ENCODE data around the gene PAX6.

Gene PAX6

DNA sequence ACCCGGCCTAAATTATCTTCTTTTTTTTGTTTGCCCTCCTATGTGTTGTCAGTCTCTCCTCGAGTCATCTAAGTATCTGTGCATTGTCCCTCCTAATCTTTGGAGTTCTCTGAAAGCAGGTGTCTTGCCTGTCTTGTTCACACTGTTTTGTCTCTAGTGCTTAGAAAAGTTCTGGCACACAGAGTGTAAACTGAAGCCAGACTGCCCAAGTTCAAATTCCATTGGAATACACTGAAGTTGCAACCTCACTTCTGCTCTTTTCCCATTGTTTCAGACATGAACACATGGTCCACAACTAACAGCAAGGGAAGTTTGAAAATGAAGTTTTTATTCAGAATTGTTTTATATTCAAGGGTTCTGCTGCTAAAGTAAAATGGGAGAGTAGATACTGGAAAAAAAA, 38.7 kb downstream of the PAX6 start:
- Histone ChIP-seq H3K9me3 (ENCODE audit: insufficient read depth, low read depth, low read length) (peaks cover 3% of the 10 kb centered on the region; the same call in 1 of the 2 replicates), H3K27ac (ENCODE audit: low read depth, low read length) (no peak overlapping the region), H3K4me3 (ENCODE audit: low read length) (no peak overlapping the region), H3K9ac (ENCODE audit: low read depth, low read length) (no peak overlapping the region), H3K27me3 (ENCODE audit: insufficient read depth, low read length) (no peaks in the 10 kb centered on the region), H3K4me1 (ENCODE audit: insufficient read depth, low read length) (peaks cover 15% of the 10 kb centered on the region; the same call in 1 of the 2 replicates), H3K36me3 (ENCODE audit: insufficient read depth, low read length) (no peaks in the 10 kb centered on the region)
- WGBS = 93% methylated on average over 2 of the region's 2 CpGs

DNA sequence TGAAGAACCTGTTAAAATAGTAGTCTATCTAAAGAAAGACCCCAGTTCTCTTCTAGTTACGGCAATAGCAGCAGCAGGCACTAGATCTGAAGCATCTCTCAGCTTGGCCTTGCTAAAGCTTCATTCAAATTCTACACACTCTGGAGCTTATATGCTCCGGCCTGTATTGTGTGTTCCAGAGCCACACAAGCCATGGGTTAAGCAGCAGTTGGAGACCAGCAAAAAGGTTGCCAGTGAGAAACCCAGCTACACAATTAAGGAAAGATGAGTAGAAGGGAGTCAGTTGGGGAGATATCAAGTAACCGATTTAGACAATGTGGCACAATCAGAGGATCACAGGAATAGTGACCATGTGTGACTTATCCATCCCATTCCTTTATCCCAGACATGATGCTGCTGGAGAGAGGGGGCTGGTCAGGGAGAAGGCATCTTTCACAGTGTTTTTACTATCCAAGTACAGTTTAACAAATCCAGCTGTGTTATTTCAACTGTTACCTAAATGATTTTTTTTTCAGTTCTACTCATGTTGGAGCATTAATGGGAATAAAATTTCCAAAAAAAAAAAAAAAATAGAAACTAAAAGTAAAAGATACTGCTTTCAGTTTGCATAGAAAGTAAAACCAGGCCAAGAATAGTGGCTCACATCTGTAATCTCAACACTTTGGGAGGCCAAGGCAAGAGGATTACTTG, 41.0 kb downstream of the PAX6 start:
- Histone ChIP-seq H3K4me1 (ENCODE audit: insufficient read depth, low read length) (peaks cover 22% of the 10 kb centered on the region; the same call in 1 of the 2 replicates), H3K9me3 (ENCODE audit: insufficient read depth, low read depth, low read length) (no peaks in the 10 kb centered on the region), H3K9ac (ENCODE audit: low read depth, low read length) (no peak overlapping the region), H3K36me3 (ENCODE audit: insufficient read depth, low read length) (no peaks in the 10 kb centered on the region), H3K27ac (ENCODE audit: low read depth, low read length) (no peak overlapping the region), H3K4me3 (ENCODE audit: low read length) (no peak overlapping the region), H3K27me3 (ENCODE audit: insufficient read depth, low read length) (no peaks in the 10 kb centered on the region)
- WGBS = 95% methylated on average over 3 of the region's 3 CpGs

DNA sequence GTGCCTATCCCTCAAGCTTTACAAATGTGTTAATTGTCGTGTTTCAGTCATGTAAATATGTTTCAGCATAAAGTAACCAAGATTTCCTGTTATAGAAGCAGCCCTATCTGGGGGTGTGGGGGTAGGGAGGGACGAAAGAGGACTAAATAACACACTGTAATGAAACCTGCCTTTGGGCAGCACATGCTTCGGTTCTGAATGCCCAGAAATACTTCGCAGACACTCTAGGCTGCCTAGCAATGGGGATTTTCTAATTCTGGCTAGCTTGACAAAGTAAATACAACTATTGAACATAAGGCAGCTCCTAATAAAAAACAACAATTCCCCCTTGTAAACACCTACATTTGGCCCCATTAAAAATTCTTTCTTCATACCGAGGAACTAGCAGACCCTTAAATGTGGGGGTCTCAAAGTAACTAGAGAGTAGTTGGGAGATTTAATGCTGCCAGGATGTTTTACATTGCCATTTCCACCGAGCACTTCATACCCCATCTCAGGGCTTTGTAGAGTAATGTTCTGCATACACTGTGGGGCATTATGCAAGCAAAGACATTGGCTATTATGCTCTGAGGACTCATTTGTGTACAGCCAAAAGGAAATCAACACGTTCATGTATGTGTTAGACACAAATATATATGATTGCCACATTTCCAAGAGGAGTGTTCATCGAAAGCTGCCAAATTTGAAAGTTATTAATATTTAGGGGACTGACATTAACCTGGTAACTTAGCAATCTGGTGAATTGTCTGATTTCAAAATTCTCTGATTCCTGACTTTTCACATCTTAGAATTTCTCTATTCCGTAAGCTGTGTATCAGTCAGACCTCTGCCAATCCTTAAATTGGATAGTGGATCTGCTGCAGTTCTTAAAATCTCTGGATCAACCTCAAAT, 42.1 kb downstream of the PAX6 start:
- WGBS = 66% methylated on average over 9 of the region's 9 CpGs
- H3K9ac ChIP-seq (ENCODE audit: low read depth, low read length) = no peak overlapping the region
- H3K9me3 ChIP-seq (ENCODE audit: insufficient read depth, low read depth, low read length) = no peaks in the 10 kb centered on the region
- H3K4me3 ChIP-seq (ENCODE audit: low read length) = no peak overlapping the region
- no peaks in the 10 kb centered on the region for H3K27me3 ChIP-seq (ENCODE audit: insufficient read depth, low read length)
- no peaks in the 10 kb centered on the region for H3K36me3 ChIP-seq (ENCODE audit: insufficient read depth, low read length)
- no peak overlapping the region for H3K27ac ChIP-seq (ENCODE audit: low read depth, low read length)
- peaks cover 30% of the 10 kb centered on the region; the same call in 1 of the 2 replicates for H3K4me1 ChIP-seq (ENCODE audit: insufficient read depth, low read length)

DNA sequence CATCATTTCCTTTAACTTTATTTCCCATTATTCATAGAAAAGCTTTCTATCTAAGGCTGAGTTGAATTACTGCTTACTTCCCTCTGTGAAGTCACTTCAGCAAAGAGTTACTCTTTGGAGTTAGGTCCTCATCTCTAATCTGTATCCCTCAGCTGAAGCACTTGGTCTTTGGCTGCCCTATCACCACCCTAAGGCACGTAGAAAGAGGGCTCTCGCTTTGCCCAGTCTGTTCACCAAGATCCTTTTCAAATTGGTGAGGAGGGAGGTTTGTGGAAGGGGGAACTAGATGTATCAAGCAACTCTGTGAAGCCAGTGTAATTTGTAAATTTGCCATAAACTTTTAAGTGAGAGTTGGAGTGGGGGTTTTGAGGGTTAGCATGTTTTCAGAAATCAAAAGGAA, 43.4 kb downstream of the PAX6 start:
- Histone ChIP-seq H3K36me3 (ENCODE audit: insufficient read depth, low read length) (no peaks in the 10 kb centered on the region), H3K27ac (ENCODE audit: low read depth, low read length) (no peak overlapping the region), H3K9ac (ENCODE audit: low read depth, low read length) (no peak overlapping the region), H3K9me3 (ENCODE audit: insufficient read depth, low read depth, low read length) (no peaks in the 10 kb centered on the region), H3K4me3 (ENCODE audit: low read length) (no peak overlapping the region), H3K4me1 (ENCODE audit: insufficient read depth, low read length) (peaks cover 42% of the 10 kb centered on the region; the same call in 1 of the 2 replicates), H3K27me3 (ENCODE audit: insufficient read depth, low read length) (no peaks in the 10 kb centered on the region)
- 65% methylated on average over 2 of the region's 2 CpGs for WGBS

DNA sequence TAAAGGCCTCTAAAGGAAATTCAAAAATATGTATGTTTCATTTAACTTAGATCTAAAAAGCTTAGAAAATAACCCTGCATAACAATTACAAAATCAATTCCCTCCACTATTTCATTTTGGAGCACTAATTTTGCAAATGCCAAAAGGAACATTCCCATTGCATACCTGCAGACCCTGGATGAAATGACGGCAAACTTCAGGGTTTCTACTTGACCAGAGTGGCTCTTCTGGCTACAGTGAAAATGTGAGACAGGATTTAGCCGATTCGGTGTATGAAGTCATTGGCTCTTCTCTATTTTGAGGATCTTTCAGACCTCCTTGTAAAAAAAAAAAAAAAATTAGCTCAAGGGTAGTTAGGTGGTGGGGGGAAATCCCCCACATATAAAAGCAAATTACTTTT, 44.1 kb downstream of the PAX6 start:
- H3K27me3 ChIP-seq (ENCODE audit: insufficient read depth, low read length) = no peaks in the 10 kb centered on the region
- H3K9ac ChIP-seq (ENCODE audit: low read depth, low read length) = no peak overlapping the region
- no peaks in the 10 kb centered on the region for H3K36me3 ChIP-seq (ENCODE audit: insufficient read depth, low read length)
- H3K9me3 ChIP-seq (ENCODE audit: insufficient read depth, low read depth, low read length) = no peaks in the 10 kb centered on the region
- 88% methylated on average over 3 of the region's 3 CpGs for WGBS
- no peak overlapping the region for H3K4me3 ChIP-seq (ENCODE audit: low read length)
- peaks cover 43% of the 10 kb centered on the region; the same call in 1 of the 2 replicates for H3K4me1 ChIP-seq (ENCODE audit: insufficient read depth, low read length)
- H3K27ac ChIP-seq (ENCODE audit: low read depth, low read length) = no peak overlapping the region

DNA sequence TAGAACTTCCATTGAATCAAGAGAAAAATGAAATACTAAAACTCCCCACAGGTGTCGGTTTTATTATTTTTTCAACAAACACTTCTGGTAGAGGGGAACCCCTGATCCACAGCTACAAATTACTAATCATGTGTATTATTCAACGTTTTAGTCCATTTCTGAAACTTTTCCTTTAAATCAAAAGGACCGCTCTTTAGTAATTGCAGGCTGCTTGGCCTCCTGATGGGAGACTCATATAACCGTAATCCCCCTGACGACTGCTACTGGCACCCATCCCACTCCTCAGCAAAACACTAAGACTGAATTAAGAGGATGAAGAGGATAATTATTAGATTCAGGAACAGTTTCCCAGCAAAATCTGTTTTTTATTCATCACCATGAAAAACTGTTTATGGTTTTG, 46.4 kb downstream of the PAX6 start:
- Histone ChIP-seq H3K4me3 (ENCODE audit: low read length) (no peak overlapping the region), H3K27me3 (ENCODE audit: insufficient read depth, low read length) (no peaks in the 10 kb centered on the region), H3K9ac (ENCODE audit: low read depth, low read length) (no peak overlapping the region), H3K9me3 (ENCODE audit: insufficient read depth, low read depth, low read length) (no peaks in the 10 kb centered on the region), H3K36me3 (ENCODE audit: insufficient read depth, low read length) (no peaks in the 10 kb centered on the region), H3K27ac (ENCODE audit: low read depth, low read length) (no peak overlapping the region), H3K4me1 (ENCODE audit: insufficient read depth, low read length) (peaks cover 43% of the 10 kb centered on the region; the same call in 1 of the 2 replicates)
- WGBS = 73% methylated on average over 5 of the region's 5 CpGs

DNA sequence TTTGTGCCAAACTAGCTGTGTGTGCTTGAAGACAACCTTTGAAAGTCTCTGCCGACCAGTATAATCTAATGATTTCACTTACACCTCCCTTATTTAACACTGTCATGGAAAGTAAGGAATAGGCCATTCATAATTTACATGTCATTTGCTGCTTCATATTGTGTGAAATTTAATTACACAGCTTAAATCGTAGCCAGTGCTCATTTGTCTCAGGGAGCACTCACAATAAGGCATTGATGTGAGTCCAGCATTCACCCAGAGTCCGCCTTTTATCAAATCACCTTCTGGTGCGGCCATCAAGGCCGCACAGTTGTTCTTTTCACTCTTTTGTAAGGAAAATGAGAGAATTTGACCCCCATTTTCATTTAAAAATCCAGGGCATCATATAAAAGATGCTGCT, 46.9 kb downstream of the PAX6 start:
- no peaks in the 10 kb centered on the region for H3K36me3 ChIP-seq (ENCODE audit: insufficient read depth, low read length)
- 90% methylated on average over 5 of the region's 5 CpGs for WGBS
- no peak overlapping the region for H3K9ac ChIP-seq (ENCODE audit: low read depth, low read length)
- H3K27me3 ChIP-seq (ENCODE audit: insufficient read depth, low read length) = no peaks in the 10 kb centered on the region
- H3K4me1 ChIP-seq (ENCODE audit: insufficient read depth, low read length) = peaks cover 43% of the 10 kb centered on the region; the same call in 1 of the 2 replicates
- no peak overlapping the region for H3K27ac ChIP-seq (ENCODE audit: low read depth, low read length)
- H3K4me3 ChIP-seq (ENCODE audit: low read length) = no peak overlapping the region
- no peaks in the 10 kb centered on the region for H3K9me3 ChIP-seq (ENCODE audit: insufficient read depth, low read depth, low read length)

DNA sequence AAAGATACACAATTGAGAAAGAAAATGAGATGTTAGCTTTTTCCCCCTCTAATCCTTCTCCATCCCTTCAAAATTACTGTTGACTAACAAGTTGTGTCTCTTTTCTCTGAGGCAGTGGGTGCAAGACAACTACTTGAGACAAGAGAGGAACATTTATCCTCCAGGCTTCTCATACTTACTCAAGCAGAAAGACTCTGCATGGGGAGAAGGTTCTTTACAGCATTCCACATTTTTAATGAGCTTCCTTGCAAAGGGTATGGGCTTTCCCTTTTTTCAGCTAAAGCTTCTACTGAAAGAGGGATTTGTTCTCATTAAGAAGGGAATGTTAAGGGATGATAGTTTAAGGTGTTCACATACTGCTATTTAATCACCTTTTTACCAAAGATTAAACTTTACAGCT, 47.8 kb downstream of the PAX6 start:
- Histone ChIP-seq H3K4me1 (ENCODE audit: insufficient read depth, low read length) (peaks cover 35% of the 10 kb centered on the region; the same call in 1 of the 2 replicates), H3K36me3 (ENCODE audit: insufficient read depth, low read length) (no peaks in the 10 kb centered on the region), H3K27ac (ENCODE audit: low read depth, low read length) (0 out of 2 replicates have a peak overlapping the region, but pooled peaks have one; percentile 4), H3K27me3 (ENCODE audit: insufficient read depth, low read length) (no peaks in the 10 kb centered on the region), H3K9ac (ENCODE audit: low read depth, low read length) (no peak overlapping the region; the same call in 1 of the 2 replicates), H3K4me3 (ENCODE audit: low read length) (no peak overlapping the region), H3K9me3 (ENCODE audit: insufficient read depth, low read depth, low read length) (no peaks in the 10 kb centered on the region)

DNA sequence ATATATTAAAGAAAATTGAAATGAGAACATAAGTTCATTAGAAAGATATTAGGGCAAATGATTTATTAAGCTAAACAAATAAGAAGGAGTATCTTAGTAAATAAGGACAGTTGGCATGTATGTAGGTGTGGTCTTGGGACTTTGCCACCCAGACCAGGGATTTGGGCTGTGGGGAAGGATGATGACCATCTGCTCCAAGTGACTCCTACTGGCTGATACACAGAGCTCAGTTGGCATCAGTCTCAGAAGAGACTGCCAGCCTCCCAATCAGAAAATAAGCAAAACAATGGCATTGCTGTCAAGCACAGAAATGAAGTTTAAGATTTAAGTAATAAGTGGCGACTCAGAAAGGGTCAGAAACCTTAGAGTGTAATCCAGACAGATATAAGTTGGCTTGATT, 49.5 kb downstream of the PAX6 start:
- 89% methylated on average over 1 of the region's 1 CpG for WGBS
- Histone ChIP-seq H3K4me3 (ENCODE audit: low read length) (no peak overlapping the region), H3K9me3 (ENCODE audit: insufficient read depth, low read depth, low read length) (no peaks in the 10 kb centered on the region), H3K36me3 (ENCODE audit: insufficient read depth, low read length) (no peaks in the 10 kb centered on the region), H3K4me1 (ENCODE audit: insufficient read depth, low read length) (peaks cover 20% of the 10 kb centered on the region; the same call in 1 of the 2 replicates), H3K9ac (ENCODE audit: low read depth, low read length) (no peak overlapping the region), H3K27me3 (ENCODE audit: insufficient read depth, low read length) (no peaks in the 10 kb centered on the region), H3K27ac (ENCODE audit: low read depth, low read length) (no peak overlapping the region)

DNA sequence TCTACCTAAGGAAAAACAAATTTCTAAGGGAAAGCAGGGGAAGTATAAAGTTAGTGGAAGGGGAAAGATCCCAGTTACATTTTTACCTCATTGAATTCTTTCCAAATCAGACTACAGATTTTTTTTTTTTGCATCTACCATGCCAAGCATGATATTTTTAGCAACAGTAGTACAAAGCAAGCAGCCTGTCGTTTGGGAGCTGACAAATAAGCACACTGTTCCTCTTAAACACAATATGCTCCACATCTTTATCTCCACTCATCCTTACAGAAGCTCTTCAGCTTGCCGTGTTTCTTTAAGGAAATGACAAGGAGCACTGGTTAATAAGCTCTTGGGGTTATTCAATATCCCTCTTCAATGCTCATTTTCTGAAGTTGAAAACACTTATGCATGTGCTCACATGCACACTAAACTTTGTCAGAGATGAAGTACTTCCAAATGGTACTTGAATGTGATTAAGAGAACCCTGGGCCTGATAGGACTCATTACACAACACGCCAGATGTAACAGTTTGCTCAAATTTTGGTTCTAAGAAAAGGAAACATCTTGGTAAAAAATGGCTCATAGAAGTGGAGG, 53.8 kb downstream of the PAX6 start:
- H3K27ac ChIP-seq (ENCODE audit: low read depth, low read length) = no peak overlapping the region
- WGBS = 84% methylated on average over 3 of the region's 3 CpGs
- H3K9me3 ChIP-seq (ENCODE audit: insufficient read depth, low read depth, low read length) = no peaks in the 10 kb centered on the region
- H3K27me3 ChIP-seq (ENCODE audit: insufficient read depth, low read length) = no peaks in the 10 kb centered on the region
- no peaks in the 10 kb centered on the region for H3K4me1 ChIP-seq (ENCODE audit: insufficient read depth, low read length)
- H3K9ac ChIP-seq (ENCODE audit: low read depth, low read length) = no peak overlapping the region
- H3K36me3 ChIP-seq (ENCODE audit: insufficient read depth, low read length) = no peaks in the 10 kb centered on the region
- H3K4me3 ChIP-seq (ENCODE audit: low read length) = no peak overlapping the region

DNA sequence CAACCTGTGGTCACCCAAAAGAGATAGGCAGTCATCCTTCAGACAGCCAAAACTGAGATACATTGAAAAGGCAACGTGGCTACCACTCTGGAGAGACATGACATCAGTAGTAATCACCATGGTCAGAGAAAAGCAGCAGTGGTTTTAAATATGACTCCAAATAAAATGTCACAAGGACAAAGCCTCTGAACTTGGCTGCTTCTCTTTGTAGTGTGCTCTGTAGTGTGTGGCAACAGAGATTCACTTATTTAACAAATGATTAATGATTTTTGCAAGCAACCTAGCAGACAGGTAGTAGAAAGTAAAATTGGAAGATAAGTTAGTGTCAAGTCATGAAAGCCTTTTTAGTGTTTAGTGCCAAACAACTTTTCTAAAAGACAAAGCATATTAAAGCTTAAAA, 63.5 kb downstream of the PAX6 start:
- Histone ChIP-seq H3K36me3 (ENCODE audit: insufficient read depth, low read length) (no peaks in the 10 kb centered on the region), H3K4me1 (ENCODE audit: insufficient read depth, low read length) (no peaks in the 10 kb centered on the region), H3K27ac (ENCODE audit: low read depth, low read length) (no peak overlapping the region), H3K4me3 (ENCODE audit: low read length) (no peak overlapping the region), H3K27me3 (ENCODE audit: insufficient read depth, low read length) (no peaks in the 10 kb centered on the region), H3K9me3 (ENCODE audit: insufficient read depth, low read depth, low read length) (no peaks in the 10 kb centered on the region), H3K9ac (ENCODE audit: low read depth, low read length) (no peak overlapping the region)
- WGBS = 78% methylated on average over 1 of the region's 1 CpG

Measured in HUES64 (cell line).